ENCODE measurements around the gene ADIPOR2.
A peak's percentile ranks its signal among the peaks of the same experiment; 100 is the strongest.

Gene ADIPOR2

GRCh38 chr12:1800401-1801302 lies 109.8 kb downstream of the ADIPOR2 start:
- DNase-seq (ENCODE audit: low spot score), result peak; percentile 60

- DNase-seq (ENCODE audit: low spot score), result no peak
Observed at GRCh38 chr12:1801303-1801975, 110.6 kb downstream of the ADIPOR2 start.

- DNase-seq (ENCODE audit: low spot score), result no peak
Observed at GRCh38 chr12:1803736-1804135, 112.9 kb downstream of the ADIPOR2 start.

GRCh38 chr12:1804545-1805332 lies 113.9 kb downstream of the ADIPOR2 start:
- DNase-seq (ENCODE audit: low spot score), result peak; percentile 93

GRCh38 chr12:1805441-1806081 lies 114.7 kb downstream of the ADIPOR2 start:
- DNase-seq (ENCODE audit: low spot score), result no peak

GRCh38 chr12:1806301-1807086 lies 115.6 kb downstream of the ADIPOR2 start:
- DNase-seq (ENCODE audit: low spot score), result no peak

- no peak for DNase-seq (ENCODE audit: low spot score)
Observed at GRCh38 chr12:1807087-1807860, 116.4 kb downstream of the ADIPOR2 start.

GRCh38 chr12:1808036-1808797 lies 117.3 kb downstream of the ADIPOR2 start:
- no peak for DNase-seq (ENCODE audit: low spot score)

- DNase-seq (ENCODE audit: low spot score), result no peak
Observed at GRCh38 chr12:1808798-1809480, 118.1 kb downstream of the ADIPOR2 start.

- no peak for DNase-seq (ENCODE audit: low spot score)
Observed at GRCh38 chr12:1809591-1810190, 118.8 kb downstream of the ADIPOR2 start.

GRCh38 chr12:1810201-1810930 lies 119.5 kb downstream of the ADIPOR2 start:
- DNase-seq (ENCODE audit: low spot score), result no peak

GRCh38 chr12:1810931-1811280 lies 120.0 kb downstream of the ADIPOR2 start:
- DNase-seq (ENCODE audit: low spot score), result no peak

- no peak for DNase-seq (ENCODE audit: low spot score)
Observed at GRCh38 chr12:1811281-1811947, 120.5 kb downstream of the ADIPOR2 start.

- DNase-seq (ENCODE audit: low spot score), result no peak
Observed at GRCh38 chr12:1811948-1812291, 121.0 kb downstream of the ADIPOR2 start.

- DNase-seq (ENCODE audit: low spot score), result no peak
Observed at GRCh38 chr12:1812650-1813302, 121.9 kb downstream of the ADIPOR2 start.

GRCh38 chr12:1814266-1814665 lies 123.4 kb downstream of the ADIPOR2 start:
- DNase-seq (ENCODE audit: low spot score), result no peak

GRCh38 chr12:1815108-1815507 lies 124.2 kb downstream of the ADIPOR2 start:
- no peak for DNase-seq (ENCODE audit: low spot score)

Data from AG08396 (cell line).